Left renal pelvis (tissue), 4 donors: ENCODE results near the gene NGEF. TPM values are rescaled to one million over a fixed set of nuclear protein-coding genes. Genes with fewer than 3 reads are reported as not detected.
"Not testable (repeated sequence)": the region's sequence is repeated elsewhere in the genome, so short reads cannot be mapped to it uniquely, and the experiment has no call there.

ENCODE experiments used
- DNase-seq, 4 donors: peaks; one replicate each; pipeline ENCODE4 v3.0.0-alpha.2; 2013; ENCODE audit warnings: low read depth in 4 of 4, low spot score in 3 of 4
- polyA plus RNA-seq, 4 donors: library from polyadenylated mRNA; unstranded; fragments of 120-200 nt; gene quantifications; one replicate each; pipeline ENCODE4 v1.2.1, GENCODE V29; 2013; ENCODE audit not compliant: insufficient read length in 4 of 4

Gene NGEF
- polyA plus RNA-seq, 4 donors: 2.3 to 7.2 (median 3.5) TPM

DNA sequence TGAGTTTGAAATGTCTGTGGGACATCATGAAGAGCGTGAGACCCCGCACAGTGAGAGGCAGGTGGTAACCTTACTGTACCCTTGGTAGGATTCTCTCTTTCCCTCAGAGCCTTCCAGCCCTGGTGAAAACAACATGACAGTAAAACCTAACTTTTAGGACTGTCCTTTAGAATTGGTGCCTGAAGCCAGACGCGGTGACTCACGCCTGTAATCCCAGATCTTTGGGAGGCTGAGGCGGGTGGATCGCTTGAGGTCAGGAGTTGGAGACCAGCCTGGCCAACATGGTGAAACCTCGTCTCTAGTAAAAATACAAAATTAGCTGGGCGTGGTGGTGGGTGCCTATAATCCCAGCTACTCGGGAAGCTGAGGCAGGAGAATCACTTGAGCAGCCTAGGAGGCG is 161.0 kb downstream of the NGEF start:
- DNase-seq: not testable (repeated sequence)

GRCh38 chr2:232850039-232850438 is 163.0 kb downstream of the NGEF start:
- DNase-seq: no peak

- DNase-seq: no peak
These were observed 167.0 kb downstream of the NGEF start for GRCh38 chr2:232846055-232846454.

DNA sequence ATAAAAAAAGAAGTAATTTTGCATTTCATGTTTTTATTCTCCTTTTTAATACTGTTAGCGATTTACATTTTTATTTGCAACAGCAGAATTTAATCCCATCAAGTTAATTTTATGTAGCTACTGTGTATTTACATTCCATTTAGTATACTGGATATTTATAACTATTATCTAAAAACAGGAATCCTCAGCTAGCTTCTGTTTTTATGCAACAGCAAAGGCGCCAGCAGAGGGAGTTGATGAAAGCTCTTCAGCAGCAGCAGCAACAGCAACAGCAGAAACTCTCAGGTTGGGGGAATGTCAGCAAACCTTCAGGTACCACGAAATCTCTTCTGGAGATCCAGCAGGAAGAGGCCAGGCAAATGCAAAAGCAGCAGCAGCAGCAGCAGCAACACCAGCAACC is 169.2 kb downstream of the NGEF start:
- DNase-seq: no peak

GRCh38 chr2:232842689-232843088 is 170.4 kb downstream of the NGEF start:
- DNase-seq: no peak

DNA sequence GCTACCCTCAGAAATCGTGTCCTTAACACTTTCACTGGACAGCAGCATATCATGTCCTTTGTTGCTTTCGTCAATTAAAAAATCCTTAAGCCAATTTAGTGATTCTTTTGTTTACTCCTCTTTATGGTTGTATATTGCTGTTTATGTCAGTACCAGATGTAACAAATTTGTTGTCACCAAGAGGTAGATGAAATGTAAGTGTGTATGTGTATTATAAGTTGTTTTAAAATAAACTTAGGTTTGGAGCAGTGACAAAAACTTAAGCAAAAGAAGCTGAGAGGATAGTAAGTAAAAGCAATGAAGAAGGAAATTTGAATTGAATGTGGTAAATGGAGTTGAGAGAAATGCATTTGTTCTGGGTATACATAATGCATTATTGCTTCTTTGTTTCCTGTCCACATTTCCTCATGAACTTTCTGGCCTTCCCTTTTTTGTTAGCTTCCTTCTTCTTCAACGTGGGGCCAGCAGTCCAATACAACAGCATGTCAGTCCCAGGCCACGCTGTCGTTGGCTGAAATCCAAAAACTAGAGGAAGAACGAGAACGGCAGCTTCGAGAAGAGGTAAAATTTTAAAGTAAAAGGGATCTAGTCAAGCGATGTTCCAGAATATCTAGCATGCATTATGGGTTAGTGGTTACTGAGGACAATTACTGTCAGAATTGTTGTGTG is 173.5 kb downstream of the NGEF start:
- no peak for DNase-seq

DNA sequence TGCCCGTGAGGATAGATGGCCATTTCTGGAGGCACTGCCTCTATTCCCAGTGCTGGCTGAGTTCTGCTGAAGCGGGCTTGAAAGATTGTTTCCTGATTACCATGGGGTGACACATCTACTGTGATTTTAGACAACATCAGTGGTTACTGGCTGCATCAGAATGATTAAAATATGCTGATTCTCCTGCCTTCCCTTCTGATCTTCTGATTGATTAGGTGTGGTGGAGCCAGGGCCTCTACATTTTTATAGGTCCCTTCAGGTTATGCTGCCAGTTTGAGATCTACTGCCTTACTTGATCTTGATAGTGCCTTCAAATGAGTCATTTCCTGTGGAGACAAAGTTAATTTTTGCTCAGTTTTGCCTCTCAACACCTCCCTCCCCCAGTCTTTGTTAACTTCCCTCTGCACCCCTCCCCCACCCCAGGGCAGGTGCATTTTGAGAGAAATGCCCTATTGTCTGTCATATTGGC is 174.6 kb downstream of the NGEF start:
- DNase-seq: no peak

DNA sequence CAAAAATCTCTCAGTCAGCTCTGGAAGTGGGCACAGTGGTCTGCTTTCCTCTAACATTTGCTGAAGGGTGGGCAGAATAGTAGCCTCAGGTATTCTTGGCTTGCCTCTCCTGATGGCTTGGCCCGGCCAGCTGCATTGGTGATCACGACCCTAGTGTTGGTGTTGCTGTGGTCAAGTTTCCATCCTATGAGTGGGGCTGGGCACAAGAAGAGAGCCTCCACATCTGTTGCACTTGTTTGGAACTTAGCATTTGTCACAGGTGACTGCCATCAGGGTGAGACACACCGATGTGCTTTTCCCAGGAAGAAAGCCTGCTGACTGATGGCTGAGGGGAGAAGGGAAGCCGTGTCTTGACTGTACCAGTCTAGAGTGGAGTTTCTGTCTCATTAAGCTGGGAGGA is 176.1 kb downstream of the NGEF start:
- DNase-seq: no peak

GRCh38 chr2:232835687-232836208 is 177.3 kb downstream of the NGEF start:
- DNase-seq: no peak

DNA sequence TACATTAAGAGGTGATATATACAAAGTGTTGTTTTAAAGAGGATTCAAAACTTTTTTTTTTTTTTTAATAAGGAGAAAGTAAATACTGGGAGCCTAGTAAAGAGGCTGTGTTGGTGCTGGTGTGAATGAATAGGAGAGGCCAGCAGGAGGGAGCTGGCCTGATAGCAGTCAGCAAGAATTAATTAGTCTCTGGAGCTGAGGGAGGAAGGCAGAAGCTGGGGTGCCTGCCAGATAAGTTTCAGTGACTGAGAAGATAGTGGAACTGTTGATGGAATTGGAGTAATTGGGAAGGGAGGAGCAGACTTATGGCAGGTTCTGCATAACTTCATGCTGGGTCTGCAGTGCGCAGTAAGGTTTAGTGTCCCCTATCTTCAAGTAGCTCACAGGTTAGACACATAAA is 179.2 kb downstream of the NGEF start:
- DNase-seq: no peak

DNA sequence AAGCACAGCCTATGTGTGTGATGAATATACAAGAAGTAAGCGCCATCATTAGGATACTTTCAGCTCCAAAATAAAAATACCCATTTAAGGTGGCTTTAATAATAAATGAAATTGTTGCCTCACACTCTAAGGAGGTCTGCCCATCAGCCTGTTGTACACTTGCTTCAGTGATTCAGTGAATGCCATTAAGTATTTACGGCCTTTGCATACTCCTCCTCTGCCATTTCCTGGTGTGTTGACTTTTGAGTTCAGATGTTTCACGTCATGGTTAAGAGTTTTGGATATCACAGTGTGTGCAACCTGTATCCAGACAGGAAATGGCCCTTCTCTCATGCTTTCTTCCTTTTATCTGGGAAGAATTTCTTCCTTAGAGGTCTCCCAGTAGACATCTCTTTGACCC is 181.6 kb downstream of the NGEF start:
- DNase-seq: no peak

- DNase-seq: no peak
These were observed 183.1 kb downstream of the NGEF start for GRCh38 chr2:232829988-232830387.

Other genes with a start within 250 kb of the NGEF start
- gene KCNJ13, start 236.7 kb downstream of the NGEF start, polyA plus RNA-seq: 1 to 10 TPM in 3 of 4 donors, under 1 TPM in 1; 0.35 to 2.5 (median 2.3) TPM
- gene SNORC, start 143.0 kb downstream of the NGEF start, polyA plus RNA-seq: 1 to 10 TPM; 1.2 to 2.4 (median 1.7) TPM
- gene NEU2, start 19.4 kb upstream of the NGEF start, polyA plus RNA-seq: not detected
- gene INPP5D, start 47.1 kb upstream of the NGEF start, polyA plus RNA-seq: 1 to 10 TPM; 6.0 to 7.8 (median 7.0) TPM
- 10 to 100 TPM; 17.0 to 25.5 (median 23.1) TPM for gene ATG16L1, start 238.4 kb upstream of the NGEF start, polyA plus RNA-seq